ENCODE measurements around the gene KIF21B. TPM values are rescaled to one million over a fixed set of nuclear protein-coding genes. Genes with fewer than 3 reads are reported as not detected.
"Not testable (repeated sequence)": the region's sequence is repeated elsewhere in the genome, so short reads cannot be mapped to it uniquely, and the experiment has no call there.

KIF21B gene
- total RNA-seq, 1 donor from 2014 or later, result 18.4 TPM

GRCh38 chr1:200954434-200954833 lies 69.1 kb downstream of the KIF21B start:
- Histone ChIP-seq H3K27me3 (ENCODE audit: control insufficient read depth, insufficient read depth, low read length) (no peaks in the 10 kb centered on the region), H3K36me3 (ENCODE audit: control insufficient read depth, insufficient read depth, low read length) (no peaks in the 10 kb centered on the region), H3K4me3 (ENCODE audit: low read depth, low read length) (no peak overlapping the region)
- no peak for DNase-seq (ENCODE audit: low read depth)
- TF ChIP-seq CTCF (IDR thresholded peaks at IDR 0.05; ENCODE audit: insufficient read depth, low read length, poor library complexity, severe bottlenecking), result no peak

- no peak for TF ChIP-seq CTCF (IDR thresholded peaks at IDR 0.05; ENCODE audit: insufficient read depth, low read length, poor library complexity, severe bottlenecking)
- no peaks in the 10 kb centered on the region for H3K36me3 ChIP-seq (ENCODE audit: control insufficient read depth, insufficient read depth, low read length)
- no peaks in the 10 kb centered on the region for H3K27me3 ChIP-seq (ENCODE audit: control insufficient read depth, insufficient read depth, low read length)
- DNase-seq (ENCODE audit: low read depth), result no peak
- H3K4me3 ChIP-seq (ENCODE audit: low read depth, low read length), result no peak overlapping the region
These were observed 72.5 kb downstream of the KIF21B start for GRCh38 chr1:200951016-200951415.

GRCh38 chr1:200949626-200950025 lies 73.9 kb downstream of the KIF21B start:
- DNase-seq (ENCODE audit: low read depth), result no peak
- no peak overlapping the region for H3K4me3 ChIP-seq (ENCODE audit: low read depth, low read length)
- no peak for TF ChIP-seq CTCF (IDR thresholded peaks at IDR 0.05; ENCODE audit: insufficient read depth, low read length, poor library complexity, severe bottlenecking)
- H3K27me3 ChIP-seq (ENCODE audit: control insufficient read depth, insufficient read depth, low read length), result no peaks in the 10 kb centered on the region
- no peaks in the 10 kb centered on the region for H3K36me3 ChIP-seq (ENCODE audit: control insufficient read depth, insufficient read depth, low read length)

- no peak for DNase-seq (ENCODE audit: low read depth)
- no peak for TF ChIP-seq CTCF (IDR thresholded peaks at IDR 0.05; ENCODE audit: insufficient read depth, low read length, poor library complexity, severe bottlenecking)
- no peak overlapping the region for H3K4me3 ChIP-seq (ENCODE audit: low read depth, low read length)
- no peaks in the 10 kb centered on the region for H3K36me3 ChIP-seq (ENCODE audit: control insufficient read depth, insufficient read depth, low read length)
- H3K27me3 ChIP-seq (ENCODE audit: control insufficient read depth, insufficient read depth, low read length), result no peaks in the 10 kb centered on the region
These were observed 76.4 kb downstream of the KIF21B start for GRCh38 chr1:200947059-200947566.

GRCh38 chr1:200945111-200945510 lies 78.4 kb downstream of the KIF21B start:
- Histone ChIP-seq H3K4me3 (ENCODE audit: low read depth, low read length) (no peak overlapping the region), H3K36me3 (ENCODE audit: control insufficient read depth, insufficient read depth, low read length) (no peaks in the 10 kb centered on the region), H3K27me3 (ENCODE audit: control insufficient read depth, insufficient read depth, low read length) (no peaks in the 10 kb centered on the region)
- no peak for TF ChIP-seq CTCF (IDR thresholded peaks at IDR 0.05; ENCODE audit: insufficient read depth, low read length, poor library complexity, severe bottlenecking)
- DNase-seq (ENCODE audit: low read depth), result no peak

- Histone ChIP-seq H3K27me3 (ENCODE audit: control insufficient read depth, insufficient read depth, low read length) (no peaks in the 10 kb centered on the region), H3K4me3 (ENCODE audit: low read depth, low read length) (no peak overlapping the region), H3K36me3 (ENCODE audit: control insufficient read depth, insufficient read depth, low read length) (no peaks in the 10 kb centered on the region)
- no peak for TF ChIP-seq CTCF (IDR thresholded peaks at IDR 0.05; ENCODE audit: insufficient read depth, low read length, poor library complexity, severe bottlenecking)
- DNase-seq (ENCODE audit: low read depth), result no peak
These were observed 84.6 kb downstream of the KIF21B start for GRCh38 chr1:200938955-200939354.

- not testable (repeated sequence) for H3K4me3 ChIP-seq (ENCODE audit: low read depth, low read length); H3K36me3 ChIP-seq (ENCODE audit: control insufficient read depth, insufficient read depth, low read length); H3K27me3 ChIP-seq (ENCODE audit: control insufficient read depth, insufficient read depth, low read length); DNase-seq (ENCODE audit: low read depth)
These were observed 88.1 kb downstream of the KIF21B start for GRCh38 chr1:200935286-200935962.

Data from kidney epithelial cell (primary cell).